ENCODE measurements around the gene PER2. TPM values are rescaled to one million over a fixed set of nuclear protein-coding genes. Genes with fewer than 3 reads are reported as not detected.

PER2 gene
- total RNA-seq, 1 donor from 2014 or later: 3.8 TPM

GRCh38 chr2:238230699-238231098 lies 57.7 kb downstream of the PER2 start:
- H3K27ac Mint-ChIP-seq (ENCODE audit: unreplicated experiment): no peak overlapping the region
- H3K4me3 Mint-ChIP-seq (ENCODE audit: unreplicated experiment): peak overlapping the region; percentile 80
- no peak for DNase-seq
- peaks cover 11% of the 10 kb centered on the region for H3K9me3 Mint-ChIP-seq (ENCODE audit: unreplicated experiment)
- TF ChIP-seq CTCF (IDR thresholded peaks at IDR 0.05; ENCODE audit: partially characterized antibody, unreplicated experiment): no peak
- H3K4me1 Mint-ChIP-seq (ENCODE audit: low read depth, unreplicated experiment): peaks cover 16% of the 10 kb centered on the region
- H3K27me3 Mint-ChIP-seq (ENCODE audit: unreplicated experiment): peaks cover 7% of the 10 kb centered on the region
- peaks cover 16% of the 10 kb centered on the region for H3K36me3 Mint-ChIP-seq (ENCODE audit: unreplicated experiment)

GRCh38 chr2:238228700-238229099 lies 59.7 kb downstream of the PER2 start:
- DNase-seq: no peak
- peaks cover 5% of the 10 kb centered on the region for H3K27me3 Mint-ChIP-seq (ENCODE audit: unreplicated experiment)
- peaks cover 17% of the 10 kb centered on the region for H3K36me3 Mint-ChIP-seq (ENCODE audit: unreplicated experiment)
- peaks cover 8% of the 10 kb centered on the region for H3K4me1 Mint-ChIP-seq (ENCODE audit: low read depth, unreplicated experiment)
- H3K9me3 Mint-ChIP-seq (ENCODE audit: unreplicated experiment): peaks cover 8% of the 10 kb centered on the region
- H3K4me3 Mint-ChIP-seq (ENCODE audit: unreplicated experiment): no peak overlapping the region
- no peak overlapping the region for H3K27ac Mint-ChIP-seq (ENCODE audit: unreplicated experiment)
- no peak for TF ChIP-seq CTCF (IDR thresholded peaks at IDR 0.05; ENCODE audit: partially characterized antibody, unreplicated experiment)

- DNase-seq: no peak
- Mint-ChIP-seq H3K4me1 (ENCODE audit: low read depth, unreplicated experiment) (peaks cover 8% of the 10 kb centered on the region), H3K9me3 (ENCODE audit: unreplicated experiment) (peaks cover 8% of the 10 kb centered on the region), H3K4me3 (ENCODE audit: unreplicated experiment) (no peak overlapping the region), H3K36me3 (ENCODE audit: unreplicated experiment) (peaks cover 17% of the 10 kb centered on the region), H3K27me3 (ENCODE audit: unreplicated experiment) (peaks cover 5% of the 10 kb centered on the region), H3K27ac (ENCODE audit: unreplicated experiment) (no peak overlapping the region)
- no peak for TF ChIP-seq CTCF (IDR thresholded peaks at IDR 0.05; ENCODE audit: partially characterized antibody, unreplicated experiment)
Observed at GRCh38 chr2:238227587-238228032, 60.8 kb downstream of the PER2 start.

GRCh38 chr2:238226698-238227586 lies 61.5 kb downstream of the PER2 start:
- H3K9me3 Mint-ChIP-seq (ENCODE audit: unreplicated experiment): peaks cover 8% of the 10 kb centered on the region
- no peak for DNase-seq
- H3K36me3 Mint-ChIP-seq (ENCODE audit: unreplicated experiment): peaks cover 13% of the 10 kb centered on the region
- peaks cover 5% of the 10 kb centered on the region for H3K27me3 Mint-ChIP-seq (ENCODE audit: unreplicated experiment)
- peaks cover 8% of the 10 kb centered on the region for H3K4me1 Mint-ChIP-seq (ENCODE audit: low read depth, unreplicated experiment)
- no peak overlapping the region for H3K4me3 Mint-ChIP-seq (ENCODE audit: unreplicated experiment)
- no peak overlapping the region for H3K27ac Mint-ChIP-seq (ENCODE audit: unreplicated experiment)
- no peak for TF ChIP-seq CTCF (IDR thresholded peaks at IDR 0.05; ENCODE audit: partially characterized antibody, unreplicated experiment)
